CD8-positive, alpha-beta memory T cell (primary cell): ENCODE results near the gene MGLL. TPM values are rescaled to one million over a fixed set of nuclear protein-coding genes. Genes with fewer than 3 reads are reported as not detected.
A peak's percentile ranks its signal among the peaks of the same experiment; 100 is the strongest.

Experiments used
- CTCF ChIA-PET: fragments of 350-600 bp; sonication (Branson Sonifier 250); formaldehyde crosslinking; loops from one replicate; lab custom pipeline; 2021; ENCODE audit warnings: antibody characterized with exemption; lab: Charles Lee
- POLR2A ChIA-PET: fragments of 350-600 bp; sonication (Branson Sonifier 250); formaldehyde crosslinking; loops from one replicate; lab custom pipeline; 2021; ENCODE audit warnings: antibody characterized with exemption; lab: Charles Lee
- DNase-seq, 5 donors: peaks; one replicate each; pipeline versions ENCODE4 v3.0.0 to v3.0.0-alpha.2; 2020 to 2022; ENCODE audit warnings: mixed read lengths in 1 of 5
- H3K27ac ChIP-seq: one replicate; pipeline ENCODE4 v1.7.0; 2013; ENCODE audit warnings: low read depth, mild to moderate bottlenecking, low read length, moderate library complexity
- H3K27me3 ChIP-seq: 2 replicates; pipeline ENCODE4 v1.7.0; 2013; ENCODE audit warnings: low read length, mild to moderate bottlenecking; ENCODE audit not compliant: insufficient read depth, poor library complexity, severe bottlenecking
- H3K36me3 ChIP-seq: 2 replicates; pipeline ENCODE4 v1.7.0; 2013; ENCODE audit warnings: mild to moderate bottlenecking, low read length, moderate library complexity; ENCODE audit not compliant: insufficient read depth
- H3K4me1 ChIP-seq: 2 replicates; pipeline ENCODE4 v1.7.0; 2013; ENCODE audit warnings: mild to moderate bottlenecking, low read length, moderate library complexity; ENCODE audit not compliant: insufficient read depth
- H3K4me3 ChIP-seq: 2 replicates; pipeline ENCODE4 v1.7.0; 2013; ENCODE audit warnings: mild to moderate bottlenecking, low read length
- H3K9me3 ChIP-seq: 2 replicates; pipeline ENCODE4 v1.7.0; 2013; ENCODE audit warnings: mild to moderate bottlenecking, low read length
- H3K27ac Mint-ChIP-seq, 8 donors: one replicate each; pipeline ENCODE4 v1.8.0; 2020 to 2021; ENCODE audit warnings: mixed read lengths in 8 of 8, mild to moderate bottlenecking in 6 of 8, inconsistent platforms in 3 of 8, moderate library complexity in 3 of 8
- H3K27me3 Mint-ChIP-seq, 2 donors: one replicate each; pipeline ENCODE4 v1.8.0; 2020 to 2021; ENCODE audit warnings: mixed read lengths in 2 of 2, mild to moderate bottlenecking in 1 of 2, moderate library complexity in 1 of 2
- H3K36me3 Mint-ChIP-seq, 3 donors: one replicate each; pipeline ENCODE4 v1.8.0; 2020 to 2021; ENCODE audit warnings: mixed read lengths in 3 of 3, inconsistent platforms in 1 of 3, mild to moderate bottlenecking in 1 of 3
- H3K4me1 Mint-ChIP-seq, 3 donors: one replicate each; pipeline ENCODE4 v1.8.0; 2020 to 2021; ENCODE audit warnings: mixed read lengths in 3 of 3, inconsistent platforms in 1 of 3, mild to moderate bottlenecking in 1 of 3
- H3K4me3 Mint-ChIP-seq, 7 donors: one replicate each; pipeline ENCODE4 v1.8.0; 2020 to 2021; ENCODE audit warnings: mixed read lengths in 7 of 7, mild to moderate bottlenecking in 6 of 7, moderate library complexity in 4 of 7, inconsistent platforms in 2 of 7
- H3K9me3 Mint-ChIP-seq, 5 donors: one replicate each; pipeline ENCODE4 v1.8.0; 2020 to 2022; ENCODE audit warnings: mixed read lengths in 5 of 5, mild to moderate bottlenecking in 3 of 5, moderate library complexity in 2 of 5, inconsistent platforms in 1 of 5
- polyA plus RNA-seq: library from polyadenylated mRNA; unstranded; fragments of 300-500 nt; fragmentation: Illumina TruSeq; gene quantifications from one replicate; pipeline ENCODE4 v1.2.3, GENCODE V29; 2021
- total RNA-seq, 2 experiments: library from RNA; stranded (reverse); gene quantifications; one replicate each; pipeline ENCODE4 v1.2.3, GENCODE V29; 2021

The MGLL gene
- total and polyA plus RNA-seq, 3 experiments from 2014 or later = 3.0 to 5.9 (median 5.3) TPM

DNA sequence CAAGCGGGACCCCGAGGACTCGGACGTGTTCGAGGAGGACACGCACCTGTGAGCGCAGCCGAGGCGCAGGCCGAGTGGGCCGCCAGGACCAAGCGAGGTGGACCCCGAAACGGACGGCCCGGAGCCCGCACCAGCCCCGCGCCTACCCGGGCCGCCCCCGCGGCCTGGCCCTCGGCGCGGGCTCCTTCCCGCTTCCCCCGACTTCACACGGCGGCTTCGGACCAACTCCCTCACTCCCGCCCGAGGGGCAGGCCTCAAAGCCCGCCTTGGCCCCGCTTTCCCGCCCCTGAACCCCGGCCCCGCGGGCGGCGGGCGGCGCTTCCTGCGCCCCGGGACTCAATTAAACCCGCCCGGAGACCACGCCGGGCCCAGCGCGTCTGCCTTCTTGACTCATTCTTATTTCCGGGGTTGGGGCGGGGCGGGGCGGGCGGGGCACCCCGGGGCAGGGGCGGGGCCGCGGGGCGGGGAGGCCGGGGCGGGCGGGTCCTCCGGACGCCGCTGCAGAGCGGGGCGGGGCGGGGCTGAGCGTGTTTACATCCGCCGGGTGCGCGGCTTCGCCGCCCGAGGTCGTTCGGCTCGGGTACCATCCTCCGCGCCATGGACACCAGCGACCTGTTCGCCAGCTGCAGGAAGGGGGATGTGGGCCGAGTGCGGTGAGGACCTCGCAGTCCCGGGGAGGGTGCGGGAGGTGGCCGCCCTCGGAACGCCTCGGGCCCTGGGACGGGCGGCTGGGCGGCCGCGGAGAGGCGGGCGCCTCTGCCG lies 149.7 kb downstream of the MGLL start, which contains the start of gene ABTB1:
Gene ABTB1 (plus strand): TSS at position 524 of the 762 bp plus-strand sequence. CDS start 74 bp downstream, at position 598.
- peak within 1 kb of the TSS; percentile 83 for H3K4me3 ChIP-seq
- peaks cover 16% of the 10 kb centered on the region for H3K4me1 ChIP-seq
- CTCF ChIA-PET = interaction anchor here (0.9 to 2.0 kb wide), 4 partner anchors 10 to 97 kb away, joined by 3 to 5 read pairs (median 4); no protein-coding TSS in a partner anchor
- Mint-ChIP-seq H3K27me3 (peaks cover 0 to 2% of the 10 kb centered on the region in 2 donors), H3K9me3 (no peaks in the 10 kb centered on the region), H3K4me3 (peak within 1 kb of the TSS; percentile 88 to 96 (median 91)), H3K27ac (peak within 1 kb of the TSS; percentile 93 to 98 (median 96)), H3K4me1 (peaks cover 26 to 42% (median 27%) of the 10 kb centered on the region in 3 donors), H3K36me3 (peaks cover 0 to 34% (median 6%) of the 10 kb centered on the region in 3 donors)
- POLR2A ChIA-PET = interaction anchor here (0.6 to 1.6 kb wide), 5 partner anchors 35 to 1198 kb away, joined by 3 to 13 read pairs (median 3); partner anchors contain the start of genes MCM2 and TPRA1
- no peaks in the 10 kb centered on the region for H3K9me3 ChIP-seq
- no peaks in the 10 kb centered on the region for H3K36me3 ChIP-seq
- H3K27ac ChIP-seq = peak within 1 kb of the TSS; percentile 83
- DNase-seq = peak; percentile 78 to 91 (median 83)
- H3K27me3 ChIP-seq = no peaks in the 10 kb centered on the region

- Histone ChIP-seq H3K27me3 (no peaks in the 10 kb centered on the region), H3K27ac (peak overlapping the region; percentile 83), H3K4me1 (peaks cover 16% of the 10 kb centered on the region), H3K36me3 (no peaks in the 10 kb centered on the region), H3K9me3 (no peaks in the 10 kb centered on the region), H3K4me3 (peak overlapping the region; percentile 71)
- H3K27me3 Mint-ChIP-seq = peaks cover 0 to 2% of the 10 kb centered on the region in 2 donors
- H3K4me1 Mint-ChIP-seq = peaks cover 26 to 40% (median 27%) of the 10 kb centered on the region in 3 donors
- ChIA-PET CTCF (interaction anchor here (0.9 to 2.0 kb wide), 4 partner anchors 9 to 96 kb away, joined by 3 to 5 read pairs (median 4); no protein-coding TSS in a partner anchor), POLR2A (interaction anchor here (0.7 to 1.6 kb wide), 5 partner anchors 35 to 1197 kb away, joined by 3 to 13 read pairs (median 3); partner anchors contain the start of gene TPRA1)
- peak overlapping the region; percentile 88 to 93 (median 91) for H3K4me3 Mint-ChIP-seq
- peaks cover 0 to 26% (median 6%) of the 10 kb centered on the region in 3 donors for H3K36me3 Mint-ChIP-seq
- H3K27ac Mint-ChIP-seq = peak overlapping the region; percentile 30 to 98 (median 94)
- peak; percentile 19 to 71 (median 47) for DNase-seq
- no peaks in the 10 kb centered on the region for H3K9me3 Mint-ChIP-seq
Observed at GRCh38 chr3:127671523-127672428, 150.5 kb downstream of the MGLL start.

- Histone ChIP-seq H3K27ac (no peak overlapping the region), H3K4me1 (peaks cover 16% of the 10 kb centered on the region), H3K27me3 (no peaks in the 10 kb centered on the region), H3K9me3 (no peaks in the 10 kb centered on the region), H3K36me3 (no peaks in the 10 kb centered on the region), H3K4me3 (no peak overlapping the region)
- H3K9me3 Mint-ChIP-seq = no peaks in the 10 kb centered on the region
- peak overlapping the region in 7 of 8 donors; percentile 29 to 83 (median 72) for H3K27ac Mint-ChIP-seq
- H3K4me3 Mint-ChIP-seq = peak overlapping the region; percentile 58 to 92 (median 82)
- peaks cover 0 to 2% of the 10 kb centered on the region in 2 donors for H3K27me3 Mint-ChIP-seq
- CTCF ChIA-PET = no interaction called here
- DNase-seq = no peak
- POLR2A ChIA-PET = interaction anchor here (1.2 kb wide), 1 partner anchor 81 kb away, joined by 7 read pairs; the partner anchor contains the start of gene TPRA1
- peaks cover 23 to 34% (median 24%) of the 10 kb centered on the region in 3 donors for H3K4me1 Mint-ChIP-seq
- peaks cover 0 to 17% (median 1%) of the 10 kb centered on the region in 3 donors for H3K36me3 Mint-ChIP-seq
Observed at GRCh38 chr3:127670761-127671522, 151.4 kb downstream of the MGLL start.

DNA sequence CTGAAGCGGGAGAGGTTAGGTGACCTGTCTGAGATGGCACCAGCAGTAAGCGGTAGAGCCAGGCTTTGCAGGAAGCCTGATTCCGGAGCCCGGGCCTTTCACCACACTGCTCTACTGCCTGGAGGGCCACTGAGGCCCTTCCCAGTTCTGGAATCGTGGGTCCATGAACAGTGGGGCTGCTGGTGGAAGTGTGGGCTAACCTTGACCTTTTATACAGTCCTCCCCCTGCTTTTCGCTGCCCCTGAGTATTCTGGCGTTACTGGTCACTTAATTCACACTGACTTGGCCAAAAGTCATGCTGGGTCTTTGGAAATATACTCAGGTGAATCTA lies 152.1 kb downstream of the MGLL start:
- ChIA-PET POLR2A (no interaction called here), CTCF (no interaction called here)
- no peaks in the 10 kb centered on the region for H3K9me3 ChIP-seq
- H3K27me3 ChIP-seq = no peaks in the 10 kb centered on the region
- Mint-ChIP-seq H3K27me3 (peaks cover 0 to 2% of the 10 kb centered on the region in 2 donors), H3K27ac (peak overlapping the region in 3 of 8 donors; percentile 29 to 63 (median 38)), H3K4me1 (peaks cover 19 to 28% (median 20%) of the 10 kb centered on the region in 3 donors), H3K9me3 (no peaks in the 10 kb centered on the region), H3K4me3 (peak overlapping the region in 4 of 7 donors; percentile 26 to 71 (median 66)), H3K36me3 (peaks cover 0 to 12% (median 1%) of the 10 kb centered on the region in 3 donors)
- no peak overlapping the region for H3K27ac ChIP-seq
- no peak overlapping the region for H3K4me3 ChIP-seq
- no peaks in the 10 kb centered on the region for H3K36me3 ChIP-seq
- no peak for DNase-seq
- peaks cover 16% of the 10 kb centered on the region for H3K4me1 ChIP-seq

GRCh38 chr3:127669541-127670228 lies 152.6 kb downstream of the MGLL start:
- ChIA-PET POLR2A (no interaction called here), CTCF (no interaction called here)
- no peaks in the 10 kb centered on the region for H3K36me3 ChIP-seq
- Mint-ChIP-seq H3K36me3 (peaks cover 0 to 9% (median 0%) of the 10 kb centered on the region in 3 donors), H3K4me3 (peak overlapping the region in 2 of 7 donors; percentile 69 to 71), H3K9me3 (no peaks in the 10 kb centered on the region), H3K27ac (peak overlapping the region in 1 of 8 donors; percentile 63), H3K27me3 (peaks cover 0 to 2% of the 10 kb centered on the region in 2 donors), H3K4me1 (peaks cover 13 to 25% (median 15%) of the 10 kb centered on the region in 3 donors)
- peaks cover 12% of the 10 kb centered on the region for H3K4me1 ChIP-seq
- DNase-seq = no peak
- no peaks in the 10 kb centered on the region for H3K9me3 ChIP-seq
- H3K27ac ChIP-seq = no peak overlapping the region
- no peak overlapping the region for H3K4me3 ChIP-seq
- H3K27me3 ChIP-seq = no peaks in the 10 kb centered on the region

DNA sequence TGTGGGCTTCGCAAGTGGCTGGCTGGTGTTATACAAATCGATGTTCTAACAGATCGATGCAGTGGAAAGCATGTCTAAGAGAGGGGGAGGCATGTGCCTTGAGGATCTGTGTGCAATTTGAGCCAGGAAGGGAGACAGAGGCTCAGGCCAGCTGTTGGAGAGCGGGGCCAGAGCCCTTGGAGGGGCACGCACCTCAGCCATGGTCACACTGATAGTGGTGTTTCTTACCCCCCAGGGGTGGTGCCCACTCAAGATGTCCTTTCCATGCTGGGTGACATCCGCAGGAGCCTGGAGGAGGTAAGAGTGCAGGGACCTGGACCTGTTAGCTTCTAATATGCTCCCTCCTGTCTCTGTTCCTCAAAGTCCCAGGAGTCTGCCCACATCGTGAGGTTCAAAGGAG lies 153.4 kb downstream of the MGLL start:
- peaks cover 6 to 17% (median 8%) of the 10 kb centered on the region in 3 donors for H3K4me1 Mint-ChIP-seq
- CTCF ChIA-PET = no interaction called here
- H3K27ac Mint-ChIP-seq = peak overlapping the region in 2 of 8 donors; percentile 60 to 65
- Histone ChIP-seq H3K27me3 (no peaks in the 10 kb centered on the region), H3K27ac (no peak overlapping the region), H3K4me1 (peaks cover 6% of the 10 kb centered on the region), H3K4me3 (no peak overlapping the region), H3K9me3 (no peaks in the 10 kb centered on the region), H3K36me3 (no peaks in the 10 kb centered on the region)
- H3K27me3 Mint-ChIP-seq = peaks cover 0 to 2% of the 10 kb centered on the region in 2 donors
- H3K36me3 Mint-ChIP-seq = peaks cover 0 to 4% (median 0%) of the 10 kb centered on the region in 3 donors
- peak overlapping the region in 3 of 7 donors; percentile 26 to 64 (median 48) for H3K4me3 Mint-ChIP-seq
- no peak for DNase-seq
- POLR2A ChIA-PET = no interaction called here
- H3K9me3 Mint-ChIP-seq = no peaks in the 10 kb centered on the region
